Measurements from ENCODE around the gene PLXNA1.

GRCh38 chr3:126973814-126974213, 9.1 kb upstream of the PLXNA1 start:
- TF ChIP-seq COPS2 (conservative IDR thresholded peaks at IDR 0.05) (no peak), FOXM1 (IDR thresholded peaks at IDR 0.05; ENCODE audit: low read depth) (no peak), FOXM1 (CRISPR knock-in tag; IDR thresholded peaks at IDR 0.05; ENCODE audit: low read depth) (no peak), HNRNPH1 (optimal IDR thresholded peaks at IDR 0.05; ENCODE audit: low read depth, low read length) (no peak), HNRNPLL (IDR thresholded peaks at IDR 0.05; ENCODE audit: low read depth, low read length, poor library complexity, severe bottlenecking) (no peak), EWSR1 (IDR thresholded peaks at IDR 0.05; ENCODE audit: borderline replicate concordance, low read depth, partially characterized antibody) (no peak), CTCF (IDR thresholded peaks at IDR 0.05 in 2 of 3, conservative IDR thresholded peaks at IDR 0.05 in 1 of 3; ENCODE audit: insufficient read depth in 2 of 3, low read depth in 1 of 3, low read length in 3 of 3) (no peak)
- TF ChIP-seq, protein P1, sequence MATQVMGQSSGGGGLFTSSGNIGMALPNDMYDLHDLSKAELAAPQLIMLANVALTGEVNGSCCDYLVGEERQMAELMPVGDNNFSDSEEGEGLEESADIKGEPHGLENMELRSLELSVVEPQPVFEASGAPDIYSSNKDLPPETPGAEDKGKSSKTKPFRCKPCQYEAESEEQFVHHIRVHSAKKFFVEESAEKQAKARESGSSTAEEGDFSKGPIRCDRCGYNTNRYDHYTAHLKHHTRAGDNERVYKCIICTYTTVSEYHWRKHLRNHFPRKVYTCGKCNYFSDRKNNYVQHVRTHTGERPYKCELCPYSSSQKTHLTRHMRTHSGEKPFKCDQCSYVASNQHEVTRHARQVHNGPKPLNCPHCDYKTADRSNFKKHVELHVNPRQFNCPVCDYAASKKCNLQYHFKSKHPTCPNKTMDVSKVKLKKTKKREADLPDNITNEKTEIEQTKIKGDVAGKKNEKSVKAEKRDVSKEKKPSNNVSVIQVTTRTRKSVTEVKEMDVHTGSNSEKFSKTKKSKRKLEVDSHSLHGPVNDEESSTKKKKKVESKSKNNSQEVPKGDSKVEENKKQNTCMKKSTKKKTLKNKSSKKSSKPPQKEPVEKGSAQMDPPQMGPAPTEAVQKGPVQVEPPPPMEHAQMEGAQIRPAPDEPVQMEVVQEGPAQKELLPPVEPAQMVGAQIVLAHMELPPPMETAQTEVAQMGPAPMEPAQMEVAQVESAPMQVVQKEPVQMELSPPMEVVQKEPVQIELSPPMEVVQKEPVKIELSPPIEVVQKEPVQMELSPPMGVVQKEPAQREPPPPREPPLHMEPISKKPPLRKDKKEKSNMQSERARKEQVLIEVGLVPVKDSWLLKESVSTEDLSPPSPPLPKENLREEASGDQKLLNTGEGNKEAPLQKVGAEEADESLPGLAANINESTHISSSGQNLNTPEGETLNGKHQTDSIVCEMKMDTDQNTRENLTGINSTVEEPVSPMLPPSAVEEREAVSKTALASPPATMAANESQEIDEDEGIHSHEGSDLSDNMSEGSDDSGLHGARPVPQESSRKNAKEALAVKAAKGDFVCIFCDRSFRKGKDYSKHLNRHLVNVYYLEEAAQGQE (IDR thresholded peaks at IDR 0.05; ENCODE audit: borderline replicate concordance), result no peak
- TF ChIP-seq, protein P1 (CRISPR knock-in tag; IDR thresholded peaks at IDR 0.05; ENCODE audit: low read depth), result no peak
- TF ChIP-seq, protein P2, sequence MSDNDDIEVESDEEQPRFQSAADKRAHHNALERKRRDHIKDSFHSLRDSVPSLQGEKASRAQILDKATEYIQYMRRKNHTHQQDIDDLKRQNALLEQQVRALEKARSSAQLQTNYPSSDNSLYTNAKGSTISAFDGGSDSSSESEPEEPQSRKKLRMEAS (CRISPR knock-in tag; IDR thresholded peaks at IDR 0.05), result no peak

Data from K562 (cell line).